ENCODE results near the gene TRIM34. TPM values are rescaled to one million over a fixed set of nuclear protein-coding genes. Genes with fewer than 3 reads are reported as not detected.
"Not testable (repeated sequence)": the region's sequence is repeated elsewhere in the genome, so short reads cannot be mapped to it uniquely, and the experiment has no call there.

TRIM34 gene
- total RNA-seq, 2 donors from 2014 or later: 0.68 to 1.2 TPM

GRCh38 chr11:5690736-5691135, 65.9 kb downstream of the TRIM34 start:
- H3K4me3 Mint-ChIP-seq: no peak overlapping the region
- H3K36me3 ChIP-seq (ENCODE audit: control insufficient read depth, insufficient read depth, low read length): no peaks in the 10 kb centered on the region

GRCh38 chr11:5691238-5691963, 66.6 kb downstream of the TRIM34 start:
- H3K9ac ChIP-seq (ENCODE audit: extremely low read depth, low read length, poor library complexity, severe bottlenecking); H3K27me3 Mint-ChIP-seq (ENCODE audit: insufficient read depth); H3K27ac ChIP-seq (ENCODE audit: low read depth, low read length); H3K27me3 ChIP-seq (ENCODE audit: control insufficient read depth, insufficient read depth, low read length, poor library complexity, severe bottlenecking); H3K4me3 ChIP-seq (ENCODE audit: low read length); H3K36me3 ChIP-seq (ENCODE audit: control insufficient read depth, insufficient read depth, low read length); DNase-seq; H3K4me3 Mint-ChIP-seq; H3K27ac Mint-ChIP-seq; H3K9me3 ChIP-seq (ENCODE audit: control insufficient read depth, low read length); H3K4me1 ChIP-seq (ENCODE audit: control insufficient read depth, insufficient read depth, low read length); H3K36me3 Mint-ChIP-seq (ENCODE audit: low read depth); H3K9me3 Mint-ChIP-seq: not testable (repeated sequence)
- 86 to 88% methylated on average over 2 to 12 of the region's 12 CpGs for WGBS, 2 experiments (ENCODE audit: insufficient coverage in 1 of 2, insufficient read length in 1 of 2)
- H3K4me1 Mint-ChIP-seq: peaks cover 13% of the 10 kb centered on the region

More at GRCh38 chr11:5690736-5691135, 65.9 kb downstream of the TRIM34 start:
- 95 to 96% methylated on average over 4 to 5 of the region's 5 CpGs for WGBS, 2 experiments (ENCODE audit: insufficient coverage in 1 of 2, insufficient read length in 1 of 2)
- Mint-ChIP-seq H3K27ac (no peak overlapping the region), H3K36me3 (ENCODE audit: low read depth) (no peaks in the 10 kb centered on the region), H3K27me3 (ENCODE audit: insufficient read depth) (no peaks in the 10 kb centered on the region), H3K4me1 (peaks cover 13% of the 10 kb centered on the region), H3K9me3 (peaks cover 9% of the 10 kb centered on the region)
- Histone ChIP-seq H3K27ac (ENCODE audit: low read depth, low read length) (no peak overlapping the region), H3K27me3 (ENCODE audit: control insufficient read depth, insufficient read depth, low read length, poor library complexity, severe bottlenecking) (no peaks in the 10 kb centered on the region), H3K4me1 (ENCODE audit: control insufficient read depth, insufficient read depth, low read length) (no peaks in the 10 kb centered on the region), H3K9me3 (ENCODE audit: control insufficient read depth, low read length) (peaks cover 5% of the 10 kb centered on the region), H3K9ac (ENCODE audit: extremely low read depth, low read length, poor library complexity, severe bottlenecking) (no peak overlapping the region), H3K4me3 (ENCODE audit: low read length) (no peak overlapping the region)
- TF ChIP-seq, protein P1, sequence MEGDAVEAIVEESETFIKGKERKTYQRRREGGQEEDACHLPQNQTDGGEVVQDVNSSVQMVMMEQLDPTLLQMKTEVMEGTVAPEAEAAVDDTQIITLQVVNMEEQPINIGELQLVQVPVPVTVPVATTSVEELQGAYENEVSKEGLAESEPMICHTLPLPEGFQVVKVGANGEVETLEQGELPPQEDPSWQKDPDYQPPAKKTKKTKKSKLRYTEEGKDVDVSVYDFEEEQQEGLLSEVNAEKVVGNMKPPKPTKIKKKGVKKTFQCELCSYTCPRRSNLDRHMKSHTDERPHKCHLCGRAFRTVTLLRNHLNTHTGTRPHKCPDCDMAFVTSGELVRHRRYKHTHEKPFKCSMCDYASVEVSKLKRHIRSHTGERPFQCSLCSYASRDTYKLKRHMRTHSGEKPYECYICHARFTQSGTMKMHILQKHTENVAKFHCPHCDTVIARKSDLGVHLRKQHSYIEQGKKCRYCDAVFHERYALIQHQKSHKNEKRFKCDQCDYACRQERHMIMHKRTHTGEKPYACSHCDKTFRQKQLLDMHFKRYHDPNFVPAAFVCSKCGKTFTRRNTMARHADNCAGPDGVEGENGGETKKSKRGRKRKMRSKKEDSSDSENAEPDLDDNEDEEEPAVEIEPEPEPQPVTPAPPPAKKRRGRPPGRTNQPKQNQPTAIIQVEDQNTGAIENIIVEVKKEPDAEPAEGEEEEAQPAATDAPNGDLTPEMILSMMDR (conservative IDR thresholded peaks at IDR 0.05): no peak
- no peak for DNase-seq

DNA sequence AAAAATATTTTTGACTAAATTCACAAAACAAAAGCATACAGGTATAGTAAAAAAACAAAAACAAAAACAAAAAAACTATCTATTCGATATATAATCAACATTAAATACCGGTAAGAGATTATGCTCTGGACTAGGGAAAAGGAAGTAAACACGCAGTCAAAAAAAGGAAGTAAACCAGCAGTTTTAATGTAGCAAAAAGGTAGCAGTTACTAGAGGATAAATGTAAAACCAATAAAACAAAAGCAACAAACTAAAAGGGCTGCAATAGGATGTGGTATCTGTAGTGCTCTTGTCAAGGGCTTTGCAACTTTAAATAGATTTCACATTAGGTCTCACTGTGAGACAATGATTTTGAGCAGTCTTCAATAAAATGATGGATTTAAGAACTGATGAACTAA, 67.2 kb downstream of the TRIM34 start:
- Mint-ChIP-seq H3K27me3 (ENCODE audit: insufficient read depth) (no peaks in the 10 kb centered on the region), H3K4me1 (peaks cover 13% of the 10 kb centered on the region), H3K36me3 (ENCODE audit: low read depth) (no peaks in the 10 kb centered on the region), H3K27ac (no peak overlapping the region), H3K9me3 (peaks cover 9% of the 10 kb centered on the region), H3K4me3 (no peak overlapping the region)
- Histone ChIP-seq H3K4me3 (ENCODE audit: low read length) (no peak overlapping the region), H3K9ac (ENCODE audit: extremely low read depth, low read length, poor library complexity, severe bottlenecking) (no peak overlapping the region), H3K36me3 (ENCODE audit: control insufficient read depth, insufficient read depth, low read length) (no peaks in the 10 kb centered on the region), H3K27me3 (ENCODE audit: control insufficient read depth, insufficient read depth, low read length, poor library complexity, severe bottlenecking) (no peaks in the 10 kb centered on the region), H3K4me1 (ENCODE audit: control insufficient read depth, insufficient read depth, low read length) (no peaks in the 10 kb centered on the region), H3K27ac (ENCODE audit: low read depth, low read length) (no peak overlapping the region), H3K9me3 (ENCODE audit: control insufficient read depth, low read length) (peaks cover 5% of the 10 kb centered on the region)
- DNase-seq: no peak
- 97 to 100% methylated on average over 1 to 3 of the region's 3 CpGs for WGBS, 2 experiments (ENCODE audit: insufficient coverage in 1 of 2, insufficient read length in 1 of 2)
- TF ChIP-seq, protein P1 (conservative IDR thresholded peaks at IDR 0.05): no peak

Other genes with a start within 250 kb of the TRIM34 start
- gene OR51M1, start 241.2 kb upstream of the TRIM34 start, total RNA-seq: 1 to 10 TPM in 1 of 2 donors, under 1 TPM in 1; 0.55 to 1.1 TPM
- gene OR51Q1, start 202.9 kb upstream of the TRIM34 start, total RNA-seq: 1 to 10 TPM in 1 of 2 donors, under 1 TPM in 1; 0.24 to 1.6 TPM
- gene OR51I1, start 183.5 kb upstream of the TRIM34 start, total RNA-seq: not detected
- gene OR51I2, start 175.7 kb upstream of the TRIM34 start, total RNA-seq: not detected
- not detected for gene OR52D1, start 136.3 kb upstream of the TRIM34 start, total RNA-seq
- under 1 TPM in 1 of 2 donors, not detected in 1; 0.24 TPM for gene UBQLN3, start 115.0 kb upstream of the TRIM34 start, total RNA-seq
- gene UBQLNL, start 108.3 kb upstream of the TRIM34 start, total RNA-seq: under 1 TPM; 0.20 to 0.26 TPM
- not detected for gene OR52H1, start 76.5 kb upstream of the TRIM34 start, total RNA-seq
- gene OR52B6, start 44.1 kb upstream of the TRIM34 start, total RNA-seq: not detected
- 10 to 100 TPM; 17.4 to 26.1 TPM for gene TRIM6, start 28.4 kb upstream of the TRIM34 start, total RNA-seq
- gene TRIM5, start 60.1 kb downstream of the TRIM34 start, total RNA-seq: 10 to 100 TPM; 16.0 to 21.4 TPM
- 1 to 10 TPM; 1.1 to 3.1 TPM for gene TRIM22, start 64.8 kb downstream of the TRIM34 start, total RNA-seq
- not detected for gene OR56B1, start 111.4 kb downstream of the TRIM34 start, total RNA-seq
- gene OR52N4, start 129.2 kb downstream of the TRIM34 start, total RNA-seq: not detected
- gene OR52N5, start 158.4 kb downstream of the TRIM34 start, total RNA-seq: not detected
- gene OR52N1, start 166.3 kb downstream of the TRIM34 start, total RNA-seq: not detected
- gene OR52N2, start 183.9 kb downstream of the TRIM34 start, total RNA-seq: not detected
- gene OR52E6, start 216.9 kb downstream of the TRIM34 start, total RNA-seq: not detected
- gene OR52E8, start 232.7 kb downstream of the TRIM34 start, total RNA-seq: not detected

Data from endodermal cell (in vitro differentiated cells).